OCI-LY7 (cell line): Measurements from ENCODE around the gene PHKB. TPM values are rescaled to one million over a fixed set of nuclear protein-coding genes. Genes with fewer than 3 reads are reported as not detected.

Experiments used
- BruUV-seq: library from RNA; stranded (reverse); fragments of 400-500 nt; replicated peaks from 2 replicates; lab custom pipeline; 2021; lab: Mats Ljungman, UMichigan
- CTCF ChIA-PET: fragments of 300-600 bp; sonication (Branson Sonifier 250); formaldehyde crosslinking; loops from one replicate; lab custom pipeline; 2022; ENCODE audit warnings: antibody characterized with exemption; ENCODE audit not compliant: unreplicated experiment; lab: Charles Lee
- POLR2A ChIA-PET: fragments of 300-600 bp; sonication (Branson Sonifier 250); formaldehyde crosslinking; loops from one replicate; lab custom pipeline; 2022; ENCODE audit warnings: antibody characterized with exemption; lab: Charles Lee
- DNase-seq: peaks from one replicate; pipeline ENCODE4 v3.0.0-alpha.2; 2015; ENCODE audit warnings: low spot score
- H2AFZ ChIP-seq: fragments of 200-600 bp; sonication (generic), shearing (Covaris generic); 2 replicates; pipeline ENCODE4 v1.6.1; 2014; ENCODE audit warnings: mild to moderate bottlenecking, antibody characterized with exemption, low read length, moderate library complexity
- H3K27ac ChIP-seq: fragments of 200-600 bp; sonication (generic); 2 replicates; pipeline ENCODE4 v1.5.1; 2014; ENCODE audit warnings: mixed run types, low read depth, mild to moderate bottlenecking, moderate library complexity, low read length, inconsistent platforms; ENCODE audit not compliant: poor library complexity, severe bottlenecking
- H3K36me3 ChIP-seq: fragments of 200-600 bp; sonication (generic); 2 replicates; pipeline ENCODE4 v1.6.1; 2014; ENCODE audit warnings: mild to moderate bottlenecking, antibody characterized with exemption, low read length, moderate library complexity, mixed read lengths; ENCODE audit not compliant: insufficient read depth
- H3K4me1 ChIP-seq: fragments of 200-600 bp; sonication (generic); 2 replicates; pipeline ENCODE4 v1.5.1; 2014; ENCODE audit warnings: mild to moderate bottlenecking, low read length; ENCODE audit not compliant: insufficient read depth, poor library complexity, severe bottlenecking
- H3K4me2 ChIP-seq: fragments of 200-600 bp; sonication (generic); 2 replicates; pipeline ENCODE4 v1.6.1; 2014; ENCODE audit warnings: mild to moderate bottlenecking, low read length
- H3K4me3 ChIP-seq: fragments of 200-600 bp; sonication (generic); 2 replicates; pipeline ENCODE4 v1.5.1; 2014; ENCODE audit warnings: mild to moderate bottlenecking, low read depth, low read length; ENCODE audit not compliant: poor library complexity, severe bottlenecking
- H3K79me2 ChIP-seq: fragments of 200-600 bp; sonication (generic); 2 replicates; pipeline ENCODE4 v1.6.1; 2016; ENCODE audit warnings: low read depth, mild to moderate bottlenecking, low read length, moderate library complexity, mixed read lengths; ENCODE audit not compliant: insufficient read depth
- H3K9me2 ChIP-seq: fragments of 200-600 bp; sonication (generic); 2 replicates; pipeline ENCODE4 v1.6.1; 2016; ENCODE audit warnings: mild to moderate bottlenecking, low read length, mixed read lengths; ENCODE audit not compliant: insufficient read depth
- H3K9me3 ChIP-seq: fragments of 200-600 bp; sonication (generic); 2 replicates; pipeline ENCODE4 v1.6.1; 2014; ENCODE audit warnings: mild to moderate bottlenecking, mixed run types, low read length, mixed read lengths
- H4K20me1 ChIP-seq: fragments of 200-600 bp; sonication (generic); 2 replicates; pipeline ENCODE4 v1.6.1; 2014; ENCODE audit warnings: mild to moderate bottlenecking, antibody characterized with exemption, low read length, moderate library complexity, mixed read lengths; ENCODE audit not compliant: insufficient read depth
- EZH2phosphoT487 ChIP-seq: fragments of 200-600 bp; sonication (generic); IDR thresholded peaks from 2 replicates; pipeline ENCODE4 v1.6.1; 2018; ENCODE audit warnings: low read depth, borderline replicate concordance, mild to moderate bottlenecking, mixed run types, antibody characterized with exemption, low read length, moderate library complexity, mixed read lengths
- intact Hi-C: fragments of 100-400 bp; cut with micrococcal nuclease; formaldehyde crosslinking; loops from one replicate; pipeline ENCODE4 v1.10.0; 2022; ENCODE audit not compliant: unreplicated experiment
- total RNA-seq, 2 experiments: library from RNA; depleted of rRNA in 1 of 2; stranded (reverse); fragments of >200 nt in 1 of 2; shearing (Covaris generic) in 1 of 2; gene quantifications; 2 replicates each; pipeline ENCODE4 v1.2.3, GENCODE V29; 2014 to 2022
- TF ChIP-seq, protein P1 (sequence below): fragments of 200-600 bp; sonication (generic); conservative IDR thresholded peaks from 2 replicates; pipeline ENCODE4 v1.5.1; 2014; ENCODE audit warnings: mild to moderate bottlenecking, antibody characterized with exemption, low read length, moderate library complexity, mixed read lengths

The PHKB gene
- total RNA-seq, 2 experiments from 2014 or later, result 56.9 to 93.1 TPM

DNA sequence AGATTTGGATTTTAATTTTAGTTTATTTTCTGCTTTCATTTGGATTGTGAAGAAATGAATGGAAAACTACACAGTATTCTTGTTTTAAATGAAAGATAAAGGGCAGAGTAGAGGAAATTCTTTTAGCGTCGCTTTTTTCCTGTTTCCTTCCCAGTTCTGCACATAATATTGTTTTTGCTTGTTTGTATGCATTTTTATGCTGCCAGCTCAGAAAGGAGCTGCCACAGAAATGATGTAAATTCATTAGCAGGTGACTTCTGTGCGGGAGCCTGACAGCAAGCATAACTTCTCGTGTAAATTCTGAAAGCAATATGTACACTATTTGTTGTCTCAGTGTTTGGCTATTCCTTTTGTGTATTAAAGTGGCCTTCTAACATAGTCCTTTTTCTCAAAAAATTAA lies 234.6 kb downstream of the PHKB start:
- H4K20me1 ChIP-seq, result no peaks in the 10 kb centered on the region
- intact Hi-C loops, result no loop called here
- H2AFZ ChIP-seq, result no peak overlapping the region
- no peak overlapping the region for H3K4me2 ChIP-seq
- no peak for DNase-seq
- ChIA-PET POLR2A (no interaction called here), CTCF (no interaction called here)
- H3K9me3 ChIP-seq, result no peaks in the 10 kb centered on the region
- BruUV-seq, result no TSS peak
- no peaks in the 10 kb centered on the region for H3K9me2 ChIP-seq
- peaks cover 65% of the 10 kb centered on the region for H3K36me3 ChIP-seq
- no peak overlapping the region for H3K4me3 ChIP-seq
- no peaks in the 10 kb centered on the region for H3K4me1 ChIP-seq
- TF ChIP-seq, protein P1, sequence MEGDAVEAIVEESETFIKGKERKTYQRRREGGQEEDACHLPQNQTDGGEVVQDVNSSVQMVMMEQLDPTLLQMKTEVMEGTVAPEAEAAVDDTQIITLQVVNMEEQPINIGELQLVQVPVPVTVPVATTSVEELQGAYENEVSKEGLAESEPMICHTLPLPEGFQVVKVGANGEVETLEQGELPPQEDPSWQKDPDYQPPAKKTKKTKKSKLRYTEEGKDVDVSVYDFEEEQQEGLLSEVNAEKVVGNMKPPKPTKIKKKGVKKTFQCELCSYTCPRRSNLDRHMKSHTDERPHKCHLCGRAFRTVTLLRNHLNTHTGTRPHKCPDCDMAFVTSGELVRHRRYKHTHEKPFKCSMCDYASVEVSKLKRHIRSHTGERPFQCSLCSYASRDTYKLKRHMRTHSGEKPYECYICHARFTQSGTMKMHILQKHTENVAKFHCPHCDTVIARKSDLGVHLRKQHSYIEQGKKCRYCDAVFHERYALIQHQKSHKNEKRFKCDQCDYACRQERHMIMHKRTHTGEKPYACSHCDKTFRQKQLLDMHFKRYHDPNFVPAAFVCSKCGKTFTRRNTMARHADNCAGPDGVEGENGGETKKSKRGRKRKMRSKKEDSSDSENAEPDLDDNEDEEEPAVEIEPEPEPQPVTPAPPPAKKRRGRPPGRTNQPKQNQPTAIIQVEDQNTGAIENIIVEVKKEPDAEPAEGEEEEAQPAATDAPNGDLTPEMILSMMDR, result no peak
- no peak for TF ChIP-seq EZH2phosphoT487
- H3K27ac ChIP-seq, result no peak overlapping the region
- no peaks in the 10 kb centered on the region for H3K79me2 ChIP-seq

DNA sequence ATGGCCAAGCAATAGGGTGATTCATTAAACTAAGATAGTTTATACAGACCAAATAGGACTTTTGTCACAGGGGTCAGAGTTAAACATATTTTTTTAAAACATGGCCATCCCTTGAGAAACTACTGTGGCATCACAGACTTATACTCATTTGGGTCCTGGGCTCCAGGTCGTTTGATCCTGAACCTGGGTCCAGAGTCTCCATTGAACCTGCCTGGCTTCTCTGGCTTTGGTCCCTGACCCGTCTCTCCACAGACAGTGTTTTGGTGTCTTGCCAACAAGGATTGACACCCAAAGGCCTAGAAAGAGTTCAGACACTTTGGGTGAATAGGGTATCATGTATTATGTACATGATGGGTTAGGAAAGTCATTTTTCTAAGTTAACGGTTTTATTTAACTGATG lies 236.7 kb downstream of the PHKB start:
- CTCF ChIA-PET, result no interaction called here
- intact Hi-C loops, result no loop called here
- H3K9me2 ChIP-seq, result no peaks in the 10 kb centered on the region
- H3K4me2 ChIP-seq, result no peak overlapping the region
- no peak overlapping the region for H2AFZ ChIP-seq
- H3K4me1 ChIP-seq, result no peaks in the 10 kb centered on the region
- POLR2A ChIA-PET, result interaction anchor here (0.6 kb wide), 1 partner anchor 595 kb away, joined by 3 read pairs; no protein-coding TSS in a partner anchor
- no peaks in the 10 kb centered on the region for H3K79me2 ChIP-seq
- no peak overlapping the region for H3K4me3 ChIP-seq
- BruUV-seq, result no TSS peak
- TF ChIP-seq, protein P1, result no peak
- no peak for TF ChIP-seq EZH2phosphoT487
- no peak for DNase-seq
- H3K36me3 ChIP-seq, result peaks cover 62% of the 10 kb centered on the region
- H3K9me3 ChIP-seq, result no peaks in the 10 kb centered on the region
- H3K27ac ChIP-seq, result no peak overlapping the region
- H4K20me1 ChIP-seq, result no peaks in the 10 kb centered on the region

DNA sequence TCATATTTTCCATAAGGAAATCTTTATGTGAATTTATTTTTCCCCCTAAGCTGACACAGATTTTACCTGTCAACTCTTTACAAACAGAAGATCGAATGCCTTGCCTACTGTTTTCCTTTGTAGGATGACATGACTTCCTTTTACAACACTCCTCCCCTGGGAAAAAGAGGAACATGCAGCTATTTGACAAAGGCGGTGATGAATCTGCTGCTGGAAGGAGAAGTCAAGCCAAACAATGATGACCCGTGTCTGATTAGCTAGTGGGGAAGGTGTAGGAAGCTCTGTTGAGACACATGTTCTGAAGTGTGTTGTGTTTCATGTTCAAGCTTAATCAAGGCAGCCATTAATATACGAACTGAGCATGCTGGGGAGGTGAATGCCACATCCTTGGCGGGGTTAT lies 238.0 kb downstream of the PHKB start:
- ChIA-PET POLR2A (interaction anchor here (1.0 to 1.5 kb wide), 3 partner anchors 10 to 76 kb away, joined by 3 to 6 read pairs (median 4); no protein-coding TSS in a partner anchor), CTCF (no interaction called here)
- Histone ChIP-seq H3K9me2 (no peaks in the 10 kb centered on the region), H3K4me3 (no peak overlapping the region), H4K20me1 (no peaks in the 10 kb centered on the region), H3K4me1 (no peaks in the 10 kb centered on the region), H2AFZ (no peak overlapping the region), H3K27ac (no peak overlapping the region), H3K4me2 (no peak overlapping the region), H3K79me2 (no peaks in the 10 kb centered on the region), H3K9me3 (no peaks in the 10 kb centered on the region), H3K36me3 (peaks cover 51% of the 10 kb centered on the region)
- intact Hi-C loops, result no loop called here
- BruUV-seq, result no TSS peak
- TF ChIP-seq, protein P1, result no peak
- no peak for TF ChIP-seq EZH2phosphoT487
- DNase-seq, result no peak
